ENCODE results near the gene CAV2.

CAV2 gene

GRCh38 chr7:116516324-116516723, 16.8 kb downstream of the CAV2 start:
- Histone ChIP-seq H3K27ac (ENCODE audit: low read depth, low read length) (no peak overlapping the region), H3K4me2 (ENCODE audit: low read length) (no peak overlapping the region), H3K9me2 (replicated peaks; ENCODE audit: control insufficient read depth, low read length) (no peaks in the 10 kb centered on the region), H3K36me3 (ENCODE audit: control insufficient read depth, low read length) (no peaks in the 10 kb centered on the region), H4K20me1 (ENCODE audit: control insufficient read depth, insufficient read depth, low read depth, low read length) (no peaks in the 10 kb centered on the region), H3K4me3 (ENCODE audit: low read length) (no peak overlapping the region), H3K9me3 (ENCODE audit: control insufficient read depth, insufficient read depth, low read length) (no peaks in the 10 kb centered on the region), H3K4me1 (ENCODE audit: control insufficient read depth, low read length) (peaks cover 7% of the 10 kb centered on the region; the same call in 1 of the 2 replicates), H3K79me2 (ENCODE audit: control insufficient read depth, low read length) (no peaks in the 10 kb centered on the region), H3K27me3 (ENCODE audit: control insufficient read depth, low read length) (peaks cover 25% of the 10 kb centered on the region), H3F3A (ENCODE audit: control insufficient read depth, insufficient read depth) (no peaks in the 10 kb centered on the region)
- TF ChIP-seq EZH2phosphoT487 (IDR thresholded peaks at IDR 0.05; ENCODE audit: borderline replicate concordance, low read length), result no peak
- no peak for TF ChIP-seq CTCF (IDR thresholded peaks at IDR 0.05; ENCODE audit: low read depth, low read length, poor library complexity, severe bottlenecking)

GRCh38 chr7:116517626-116518025, 18.1 kb downstream of the CAV2 start:
- H4K20me1 ChIP-seq (ENCODE audit: control insufficient read depth, insufficient read depth, low read depth, low read length), result no peaks in the 10 kb centered on the region
- peaks cover 19% of the 10 kb centered on the region for H3K27me3 ChIP-seq (ENCODE audit: control insufficient read depth, low read length)
- no peaks in the 10 kb centered on the region for H3K36me3 ChIP-seq (ENCODE audit: control insufficient read depth, low read length)
- no peak overlapping the region for H3K27ac ChIP-seq (ENCODE audit: low read depth, low read length)
- H3K4me2 ChIP-seq (ENCODE audit: low read length), result no peak overlapping the region
- no peaks in the 10 kb centered on the region for H3K79me2 ChIP-seq (ENCODE audit: control insufficient read depth, low read length)
- no peaks in the 10 kb centered on the region for H3F3A ChIP-seq (ENCODE audit: control insufficient read depth, insufficient read depth)
- TF ChIP-seq CTCF (IDR thresholded peaks at IDR 0.05; ENCODE audit: low read depth, low read length, poor library complexity, severe bottlenecking) (no peak), EZH2phosphoT487 (IDR thresholded peaks at IDR 0.05; ENCODE audit: borderline replicate concordance, low read length) (no peak)
- no peaks in the 10 kb centered on the region for H3K4me1 ChIP-seq (ENCODE audit: control insufficient read depth, low read length)
- no peaks in the 10 kb centered on the region for H3K9me3 ChIP-seq (ENCODE audit: control insufficient read depth, insufficient read depth, low read length)
- H3K9me2 ChIP-seq (replicated peaks; ENCODE audit: control insufficient read depth, low read length), result no peaks in the 10 kb centered on the region
- no peak overlapping the region for H3K4me3 ChIP-seq (ENCODE audit: low read length)

DNA sequence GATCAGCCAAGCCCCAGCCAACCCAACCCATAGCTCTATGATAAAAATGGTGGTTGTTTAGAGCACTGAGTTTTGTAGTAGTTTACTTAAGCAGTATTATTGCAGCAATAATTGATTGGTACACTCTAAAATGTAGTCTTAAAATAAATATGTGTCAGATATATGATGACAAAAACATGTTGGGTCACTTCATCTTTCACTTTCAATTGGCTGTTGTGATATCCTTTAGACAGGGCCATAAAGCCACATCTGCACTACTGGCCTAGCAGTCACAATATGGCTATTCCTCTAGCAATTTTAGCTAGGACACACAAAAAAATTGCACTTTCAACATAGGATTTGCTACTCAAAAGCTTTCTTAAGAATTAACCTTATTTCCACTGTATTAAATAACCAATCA, 19.4 kb downstream of the CAV2 start:
- Histone ChIP-seq H3K9me3 (ENCODE audit: control insufficient read depth, insufficient read depth, low read length) (no peaks in the 10 kb centered on the region), H3K4me1 (ENCODE audit: control insufficient read depth, low read length) (no peaks in the 10 kb centered on the region), H4K20me1 (ENCODE audit: control insufficient read depth, insufficient read depth, low read depth, low read length) (no peaks in the 10 kb centered on the region), H3K9me2 (replicated peaks; ENCODE audit: control insufficient read depth, low read length) (no peaks in the 10 kb centered on the region), H3K27me3 (ENCODE audit: control insufficient read depth, low read length) (peaks cover 22% of the 10 kb centered on the region), H3K4me2 (ENCODE audit: low read length) (no peak overlapping the region), H3F3A (ENCODE audit: control insufficient read depth, insufficient read depth) (no peaks in the 10 kb centered on the region), H3K4me3 (ENCODE audit: low read length) (no peak overlapping the region), H3K36me3 (ENCODE audit: control insufficient read depth, low read length) (no peaks in the 10 kb centered on the region), H3K27ac (ENCODE audit: low read depth, low read length) (no peak overlapping the region), H3K79me2 (ENCODE audit: control insufficient read depth, low read length) (no peaks in the 10 kb centered on the region)
- TF ChIP-seq CTCF (IDR thresholded peaks at IDR 0.05; ENCODE audit: low read depth, low read length, poor library complexity, severe bottlenecking) (no peak), EZH2phosphoT487 (IDR thresholded peaks at IDR 0.05; ENCODE audit: borderline replicate concordance, low read length) (no peak)

All from DOHH2 (cell line).